Stimulated activated naive CD8-positive, alpha-beta T cell treated with anti-CD3 and anti-CD28 coated beads, Interleukin-15, Interleukin-2, amounts not matched to agents 100 ng/mL and 50 ng/mL, for 24 hours (primary cell): ENCODE data around the gene RHBDD3.
A peak's percentile ranks its signal among the peaks of the same experiment; 100 is the strongest.

Experiments
- H3K27ac Mint-ChIP-seq: one replicate; pipeline ENCODE4 v1.8.0; 2021; ENCODE audit warnings: mild to moderate bottlenecking, mixed read lengths
- H3K27me3 Mint-ChIP-seq: one replicate; pipeline ENCODE4 v1.8.0; 2021; ENCODE audit warnings: mixed read lengths
- H3K36me3 Mint-ChIP-seq: one replicate; pipeline ENCODE4 v1.8.0; 2021; ENCODE audit warnings: low read depth, mixed read lengths
- H3K4me1 Mint-ChIP-seq: one replicate; pipeline ENCODE4 v1.8.0; 2021; ENCODE audit warnings: low read depth, mixed read lengths
- H3K4me3 Mint-ChIP-seq: one replicate; pipeline ENCODE4 v1.8.0; 2021; ENCODE audit warnings: mild to moderate bottlenecking, mixed read lengths
- H3K9me3 Mint-ChIP-seq: one replicate; pipeline ENCODE4 v1.8.0; 2021; ENCODE audit warnings: mixed read lengths

RHBDD3 gene

DNA sequence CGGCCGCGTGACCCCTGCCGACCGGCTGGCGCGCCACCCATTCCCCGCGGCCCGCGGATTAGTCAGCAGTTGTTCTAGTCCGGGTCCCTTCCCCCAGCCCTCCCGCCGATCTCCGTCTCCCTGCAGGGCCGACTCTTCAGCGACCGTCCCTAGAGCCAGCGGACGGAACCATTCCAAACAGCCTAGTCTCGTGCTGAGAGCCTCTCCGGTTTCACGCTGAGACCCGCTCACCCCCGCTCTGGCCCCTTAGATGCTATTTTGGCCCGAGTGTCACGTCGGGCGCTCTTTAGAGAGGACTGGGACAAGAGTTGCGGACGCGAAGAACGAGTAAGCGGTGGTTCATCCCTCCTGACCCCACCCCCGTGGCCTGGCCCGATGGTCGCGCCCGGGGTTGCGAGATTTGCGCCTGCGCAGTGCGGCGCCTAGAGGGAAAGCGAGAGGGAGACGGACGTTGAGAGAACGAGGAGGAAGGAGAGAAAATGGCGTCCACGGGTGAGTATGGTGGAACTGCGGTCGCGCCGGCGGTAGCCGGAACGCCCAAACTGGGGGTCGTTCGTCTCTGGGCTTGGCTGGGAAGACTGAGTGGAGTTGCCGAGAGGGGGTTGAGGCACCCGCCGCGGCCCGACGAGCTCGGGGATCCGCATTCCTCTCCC is at the start of gene RHBDD3, which contains the start of gene EWSR1:
RHBDD3 (minus strand) TSS at position 124 of the 653 bp plus-strand sequence. CDS start 2,355 bp downstream, outside the sequence.
EWSR1 (plus strand) TSS at position 411 of the 653 bp plus-strand sequence; CDS start at position 480, 69 bp downstream.
- H3K36me3 Mint-ChIP-seq, result peaks cover 62% of the 10 kb centered on the region

DNA sequence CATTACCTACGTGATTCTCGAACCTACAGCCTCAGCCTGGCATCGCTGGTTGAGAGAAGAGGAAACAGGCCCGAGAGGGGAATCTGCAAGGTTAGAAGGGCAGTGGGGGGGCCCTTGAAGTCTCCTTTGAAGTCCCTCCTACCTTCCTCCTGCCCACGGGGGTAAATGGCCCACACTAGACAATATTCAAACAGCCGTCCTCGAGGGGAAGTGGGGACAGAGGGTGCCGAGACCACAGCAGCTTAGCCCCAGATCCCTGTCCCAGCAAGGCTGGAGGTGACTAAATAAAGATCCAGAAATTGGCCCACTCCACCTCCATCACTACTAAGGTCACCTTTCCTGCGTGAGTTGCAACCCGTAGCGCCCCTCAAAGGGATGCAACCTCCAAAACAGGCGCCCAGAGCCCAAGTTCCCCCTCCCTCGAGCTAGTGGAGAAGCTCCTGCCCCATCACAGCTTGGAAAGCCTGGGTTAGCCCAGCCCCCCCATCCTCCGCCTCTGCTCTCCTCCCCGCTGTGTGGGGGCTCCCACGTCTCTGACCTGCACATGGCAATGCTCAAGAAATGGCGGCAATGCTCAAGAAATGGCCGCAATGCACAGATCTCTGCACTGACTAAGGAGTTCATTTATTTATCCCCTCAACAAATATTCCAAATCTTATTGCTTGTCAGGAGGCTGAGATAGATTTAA is 48.5 kb upstream of the RHBDD3 start:
- Mint-ChIP-seq H3K27ac (no peak overlapping the region), H3K4me1 (peaks cover 23% of the 10 kb centered on the region), H3K27me3 (peaks cover 43% of the 10 kb centered on the region), H3K9me3 (no peaks in the 10 kb centered on the region), H3K36me3 (no peaks in the 10 kb centered on the region), H3K4me3 (no peak overlapping the region)

More for the DNA sequence above, at the start of gene RHBDD3, which contains the start of gene EWSR1:
- H3K9me3 Mint-ChIP-seq, result no peaks in the 10 kb centered on the region
- peak within 1 kb of the TSS; percentile 97 for H3K4me3 Mint-ChIP-seq
- H3K4me1 Mint-ChIP-seq, result peaks cover 52% of the 10 kb centered on the region
- H3K27me3 Mint-ChIP-seq, result peaks cover 3% of the 10 kb centered on the region
- peak within 1 kb of the TSS; percentile 100 for H3K27ac Mint-ChIP-seq

DNA sequence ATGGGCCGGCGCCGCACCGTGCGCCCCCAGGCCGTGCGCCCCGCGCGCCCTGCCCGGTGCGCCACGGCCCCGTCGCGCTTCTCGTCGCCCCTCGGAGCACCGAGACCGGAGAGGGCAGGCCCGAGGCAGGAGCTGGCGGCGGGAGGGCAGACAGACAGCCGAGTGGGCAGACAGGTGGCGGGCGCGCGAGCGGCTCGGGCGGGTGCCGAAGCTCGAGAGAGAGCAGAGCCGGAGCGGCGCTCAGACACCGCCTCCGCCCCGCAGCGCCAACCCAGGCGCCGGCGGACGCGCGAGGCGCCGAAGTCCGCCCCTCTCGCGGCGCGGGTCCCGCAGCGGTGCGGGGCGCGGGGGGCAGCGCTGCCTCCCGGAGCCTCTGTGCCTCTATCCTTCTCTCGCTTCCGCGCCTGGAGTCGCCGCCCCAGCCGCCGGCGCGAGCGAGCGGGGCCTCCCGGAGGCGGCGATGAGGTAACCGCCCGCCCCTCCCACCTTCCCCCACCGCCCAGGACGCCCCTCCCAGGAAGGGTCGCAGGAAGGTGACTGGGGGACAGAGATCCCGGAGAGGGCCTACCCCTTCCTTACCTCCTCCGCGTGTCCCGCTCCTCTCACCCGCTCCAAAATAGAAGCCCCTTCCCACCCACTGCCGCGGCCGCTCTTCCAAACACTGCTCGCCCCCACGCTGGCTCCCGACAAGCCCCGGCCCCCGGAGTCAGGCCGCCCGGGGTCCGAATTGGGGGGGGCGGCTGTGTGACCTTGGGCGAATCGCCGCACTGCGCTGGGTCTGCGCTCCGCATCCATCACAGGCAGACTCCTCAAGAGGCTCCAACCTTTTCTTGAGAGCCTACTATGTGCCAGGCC is 47.7 kb upstream of the RHBDD3 start, which contains the start of gene RASL10A:
RASL10A (minus strand) TSS at position 412 of the 855 bp plus-strand sequence. CDS start 451 bp downstream, outside the sequence.
- H3K27me3 Mint-ChIP-seq, result peaks cover 43% of the 10 kb centered on the region
- peak within 1 kb of the TSS; percentile 52 for H3K4me3 Mint-ChIP-seq
- H3K27ac Mint-ChIP-seq, result no peak within 1 kb of the TSS
- peaks cover 30% of the 10 kb centered on the region for H3K4me1 Mint-ChIP-seq
- H3K9me3 Mint-ChIP-seq, result no peaks in the 10 kb centered on the region
- no peaks in the 10 kb centered on the region for H3K36me3 Mint-ChIP-seq

DNA sequence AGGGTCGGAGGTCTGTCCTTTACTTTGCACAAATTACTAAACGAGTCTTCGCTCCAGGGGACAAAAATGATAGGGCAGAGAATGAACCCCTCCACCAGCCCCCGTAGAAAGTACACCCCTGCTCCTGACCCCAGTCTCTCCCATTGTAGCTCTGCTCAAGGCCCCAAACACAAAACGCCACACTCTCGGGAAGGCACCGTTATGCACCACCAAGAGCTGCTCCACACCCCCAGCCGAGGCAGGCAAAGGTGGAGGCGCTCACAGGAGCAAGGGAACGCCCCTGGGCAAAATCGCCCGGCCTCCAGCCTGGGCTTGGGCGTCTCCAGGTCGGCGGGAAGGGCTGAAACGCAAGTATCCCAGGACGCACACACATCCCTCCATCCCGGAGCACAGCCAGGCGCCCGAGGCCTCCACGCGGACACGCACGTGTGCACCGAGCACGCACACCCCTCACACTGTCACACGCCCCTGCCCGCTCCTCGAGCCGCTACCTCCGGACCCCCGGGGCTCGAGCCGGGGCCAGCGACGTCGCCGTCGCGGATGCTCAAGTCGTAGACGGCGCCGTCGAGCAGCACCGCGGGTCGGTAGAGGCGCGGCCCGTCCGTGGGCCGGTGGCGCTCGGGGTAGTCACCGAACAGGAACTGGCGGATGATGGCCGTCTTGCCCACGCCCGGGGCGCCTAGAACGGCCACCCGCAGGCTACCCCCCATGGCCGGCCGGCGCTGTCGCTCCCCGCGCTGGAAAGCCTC is 46.9 kb upstream of the RHBDD3 start:
- Mint-ChIP-seq H3K4me3 (peak overlapping the region; percentile 52), H3K27me3 (peaks cover 43% of the 10 kb centered on the region), H3K9me3 (no peaks in the 10 kb centered on the region), H3K27ac (no peak overlapping the region), H3K36me3 (no peaks in the 10 kb centered on the region), H3K4me1 (peaks cover 30% of the 10 kb centered on the region)

DNA sequence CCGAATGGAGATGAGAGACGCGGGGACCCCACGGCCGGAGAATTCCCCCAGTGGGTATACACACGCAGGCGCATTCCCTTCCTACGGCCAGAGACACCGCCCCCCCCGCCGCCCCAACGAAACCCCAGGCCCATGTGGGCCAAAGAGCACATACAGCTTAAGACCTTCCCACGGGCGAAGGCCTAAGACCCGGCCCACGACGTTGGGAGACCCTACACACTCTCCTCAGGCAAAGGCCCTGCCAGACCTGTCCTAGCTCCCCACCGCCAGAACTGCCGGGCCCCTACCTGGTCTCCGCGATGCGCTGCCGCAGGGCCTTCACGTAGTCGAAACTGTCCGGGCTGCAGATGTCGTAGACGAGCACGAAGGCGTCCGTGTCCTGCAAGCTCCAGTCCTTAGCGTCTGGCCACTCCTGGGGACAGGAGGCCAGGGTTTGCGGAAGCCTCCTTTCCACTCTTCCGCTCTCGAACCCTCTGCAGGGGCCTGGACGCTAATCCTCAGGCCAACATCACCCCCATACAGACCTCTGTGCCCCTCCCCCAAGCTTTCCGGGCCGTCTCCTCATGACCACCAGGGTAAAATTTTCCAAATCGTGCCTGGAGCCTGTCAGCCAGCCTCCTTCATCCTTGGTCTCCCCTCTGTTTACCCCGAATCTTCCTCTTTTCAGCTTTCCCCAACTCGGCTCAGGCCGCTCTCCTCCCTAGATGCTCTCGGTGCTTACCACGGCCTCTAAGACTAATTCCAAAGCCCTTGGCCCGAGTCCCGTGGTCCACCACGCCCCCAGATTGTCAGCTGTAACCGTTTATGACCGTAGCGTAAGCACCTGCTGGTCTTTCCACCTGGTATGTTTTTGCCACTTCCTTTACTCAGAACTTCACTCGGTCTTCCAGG is 46.0 kb upstream of the RHBDD3 start:
- H3K27ac Mint-ChIP-seq, result no peak overlapping the region

DNA sequence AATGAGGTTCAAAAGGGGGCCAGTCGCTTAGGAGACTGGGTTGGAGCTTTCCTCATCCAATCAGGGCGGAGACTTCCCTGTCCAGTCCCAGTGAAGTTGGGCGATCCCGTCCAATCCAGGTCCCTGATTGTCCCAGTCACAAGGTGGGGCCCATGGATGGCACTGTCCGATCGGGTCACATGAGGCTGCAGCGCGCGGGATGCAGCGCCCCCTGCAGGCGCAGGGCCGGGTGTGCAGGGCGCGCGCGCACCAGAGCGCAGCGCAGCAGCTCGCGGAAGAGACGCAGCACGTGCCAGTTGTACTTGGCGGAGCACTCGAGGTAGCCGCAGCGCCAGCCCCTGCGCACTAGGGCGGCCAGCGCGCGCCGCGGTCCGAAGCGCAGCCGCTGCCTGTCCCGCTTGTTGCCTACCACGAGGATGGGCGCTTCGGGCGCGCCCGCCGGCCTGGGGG is 45.4 kb upstream of the RHBDD3 start:
- H3K9me3 Mint-ChIP-seq, result no peaks in the 10 kb centered on the region
- H3K4me1 Mint-ChIP-seq, result peaks cover 35% of the 10 kb centered on the region
- H3K27ac Mint-ChIP-seq, result no peak overlapping the region
- H3K36me3 Mint-ChIP-seq, result no peaks in the 10 kb centered on the region
- H3K4me3 Mint-ChIP-seq, result no peak overlapping the region
- peaks cover 43% of the 10 kb centered on the region for H3K27me3 Mint-ChIP-seq

More for the DNA sequence above, 46.0 kb upstream of the RHBDD3 start:
- peak overlapping the region; percentile 52 for H3K4me3 Mint-ChIP-seq
- H3K36me3 Mint-ChIP-seq, result no peaks in the 10 kb centered on the region
- peaks cover 32% of the 10 kb centered on the region for H3K4me1 Mint-ChIP-seq
- no peaks in the 10 kb centered on the region for H3K9me3 Mint-ChIP-seq
- peaks cover 43% of the 10 kb centered on the region for H3K27me3 Mint-ChIP-seq

DNA sequence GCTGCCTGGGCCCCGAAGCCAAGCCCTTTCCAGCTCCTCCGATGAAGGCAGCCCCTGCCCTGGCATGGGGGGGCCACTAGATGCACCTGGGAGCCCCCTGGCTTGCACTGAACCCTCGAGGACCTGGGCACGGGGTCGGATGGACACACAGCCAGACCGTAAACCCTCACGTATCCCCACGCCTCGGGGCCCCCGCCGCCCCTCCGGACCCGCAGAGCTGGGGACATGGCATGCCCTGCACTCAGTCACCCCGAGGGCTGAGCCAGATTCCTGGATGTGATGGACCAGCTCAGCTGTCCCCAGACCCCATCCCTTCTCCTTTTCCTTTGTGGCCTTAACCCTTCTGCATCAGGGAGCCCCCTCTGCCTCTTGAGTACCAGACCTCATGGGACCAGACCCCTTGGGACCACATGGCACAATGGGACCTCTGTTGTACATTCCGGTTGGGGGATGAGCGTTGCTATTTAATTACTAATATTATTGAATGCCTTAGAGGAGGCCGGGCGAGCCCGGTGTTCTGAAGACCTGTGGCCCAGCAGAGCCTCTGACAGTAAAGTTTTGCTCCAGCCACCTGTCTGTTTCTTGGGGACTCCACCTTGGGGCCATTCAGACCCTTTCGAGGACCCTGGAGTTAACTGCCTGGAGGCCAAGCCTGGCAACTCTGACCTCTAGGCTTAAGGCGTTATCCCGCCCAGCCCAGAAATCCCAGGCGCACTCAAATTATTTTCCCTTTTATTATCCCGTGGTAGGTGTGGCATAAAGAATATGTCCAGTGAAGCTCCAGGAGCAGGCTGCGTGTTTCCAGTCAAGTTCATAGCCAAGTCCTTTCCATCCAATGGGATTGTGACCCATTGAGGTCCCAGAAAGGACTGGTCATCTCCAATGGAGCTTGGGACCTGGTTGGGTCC is 44.7 kb upstream of the RHBDD3 start:
- Mint-ChIP-seq H3K27ac (no peak overlapping the region), H3K36me3 (no peaks in the 10 kb centered on the region), H3K9me3 (no peaks in the 10 kb centered on the region), H3K27me3 (peaks cover 46% of the 10 kb centered on the region), H3K4me3 (no peak overlapping the region), H3K4me1 (peaks cover 36% of the 10 kb centered on the region)

DNA sequence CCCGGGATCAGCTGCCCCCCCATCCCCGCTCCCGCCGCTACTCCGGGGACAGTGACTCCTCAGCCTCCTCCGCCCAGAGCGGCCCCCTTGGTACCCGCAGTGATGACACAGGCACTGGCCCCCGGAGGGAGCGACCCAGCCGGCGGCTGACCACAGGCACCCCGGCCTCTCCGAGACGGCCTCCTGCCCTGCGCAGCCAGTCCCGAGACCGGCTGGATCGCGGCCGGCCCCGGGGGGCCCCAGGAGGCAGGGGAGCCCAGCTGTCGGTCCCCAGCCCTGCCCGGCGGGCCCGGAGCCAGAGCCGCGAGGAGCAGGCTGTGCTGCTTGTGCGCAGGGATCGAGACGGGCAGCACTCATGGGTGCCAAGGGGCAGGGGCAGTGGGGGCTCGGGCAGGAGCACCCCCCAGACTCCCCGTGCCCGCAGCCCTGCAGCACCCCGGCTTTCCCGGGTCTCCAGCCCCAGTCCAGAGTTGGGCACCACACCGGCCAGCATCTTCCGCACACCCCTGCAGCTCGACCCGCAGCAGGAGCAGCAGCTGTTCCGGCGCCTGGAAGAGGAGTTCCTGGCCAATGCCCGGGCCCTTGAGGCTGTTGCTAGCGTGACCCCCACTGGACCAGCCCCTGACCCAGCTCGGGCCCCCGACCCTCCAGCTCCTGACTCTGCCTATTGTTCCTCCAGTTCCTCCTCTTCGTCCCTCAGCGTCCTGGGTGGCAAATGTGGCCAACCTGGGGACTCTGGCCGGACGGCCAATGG is 43.9 kb upstream of the RHBDD3 start:
- H3K27me3 Mint-ChIP-seq, result peaks cover 42% of the 10 kb centered on the region
- H3K4me1 Mint-ChIP-seq, result peaks cover 38% of the 10 kb centered on the region
- H3K9me3 Mint-ChIP-seq, result no peaks in the 10 kb centered on the region
- H3K4me3 Mint-ChIP-seq, result no peak overlapping the region
- no peak overlapping the region for H3K27ac Mint-ChIP-seq
- H3K36me3 Mint-ChIP-seq, result no peaks in the 10 kb centered on the region

DNA sequence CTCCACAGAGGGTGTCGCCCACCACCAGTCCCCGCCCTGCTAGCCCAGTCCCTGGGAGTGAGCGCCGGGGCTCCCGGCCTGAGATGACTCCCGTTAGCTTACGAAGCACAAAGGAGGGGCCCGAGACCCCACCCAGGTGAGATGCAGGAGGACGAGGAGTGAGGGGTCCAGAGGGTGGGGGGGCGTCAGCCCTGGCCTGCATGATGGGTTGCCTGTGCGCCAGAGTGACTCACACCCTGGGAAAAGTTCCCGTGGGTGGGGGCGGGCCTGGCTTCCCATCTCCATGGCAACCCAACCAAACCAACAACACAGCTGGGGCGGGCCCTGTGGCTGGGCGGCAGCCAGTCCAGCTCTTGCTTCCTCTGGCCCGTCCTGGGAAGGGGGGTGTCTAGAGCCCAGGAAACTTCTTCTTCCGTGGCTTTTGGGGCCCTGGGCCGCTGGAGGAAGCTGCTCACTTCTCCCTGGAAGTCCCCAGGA is 43.1 kb upstream of the RHBDD3 start:
- Mint-ChIP-seq H3K27ac (no peak overlapping the region), H3K27me3 (peaks cover 37% of the 10 kb centered on the region), H3K4me3 (no peak overlapping the region), H3K36me3 (no peaks in the 10 kb centered on the region), H3K9me3 (no peaks in the 10 kb centered on the region), H3K4me1 (peaks cover 44% of the 10 kb centered on the region)

DNA sequence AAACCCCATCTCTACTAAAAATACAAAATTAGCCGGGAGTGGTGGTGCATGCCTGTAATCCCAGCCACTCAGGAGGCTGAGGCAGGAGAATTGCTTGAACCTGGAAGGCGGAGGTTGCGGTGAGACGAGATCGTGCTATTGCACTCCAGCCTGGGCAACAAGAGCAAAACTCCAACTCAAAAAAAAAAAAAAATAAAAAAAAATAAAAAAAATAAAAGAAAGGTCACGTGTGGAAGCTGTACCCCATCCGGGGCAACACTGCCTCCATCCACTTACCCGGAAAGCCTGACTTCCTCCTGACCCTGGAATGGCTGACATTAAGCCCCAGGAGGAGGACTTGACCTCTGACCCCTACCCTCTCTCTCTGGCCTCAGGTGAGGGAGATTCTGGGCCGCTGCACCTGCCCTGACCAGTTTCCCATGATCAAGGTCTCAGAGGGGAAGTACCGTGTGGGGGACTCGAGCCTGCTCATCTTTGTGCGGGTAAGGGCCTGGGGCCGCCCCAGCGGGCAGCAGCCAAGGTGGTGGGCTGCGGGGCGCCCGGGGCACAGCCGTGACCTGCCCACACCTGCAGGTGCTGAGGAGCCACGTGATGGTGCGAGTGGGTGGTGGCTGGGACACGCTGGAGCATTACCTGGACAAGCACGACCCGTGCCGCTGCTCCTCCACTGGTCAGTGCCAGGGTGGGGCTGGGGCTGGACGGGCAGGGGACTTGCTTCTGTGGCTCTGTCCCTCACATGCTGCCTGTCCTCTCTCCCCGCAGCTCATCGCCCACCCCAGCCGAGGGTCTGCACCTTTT is 42.5 kb upstream of the RHBDD3 start:
- H3K27ac Mint-ChIP-seq, result no peak overlapping the region
- H3K4me1 Mint-ChIP-seq, result peaks cover 46% of the 10 kb centered on the region
- H3K27me3 Mint-ChIP-seq, result peaks cover 42% of the 10 kb centered on the region
- no peaks in the 10 kb centered on the region for H3K36me3 Mint-ChIP-seq
- H3K9me3 Mint-ChIP-seq, result no peaks in the 10 kb centered on the region
- H3K4me3 Mint-ChIP-seq, result no peak overlapping the region

DNA sequence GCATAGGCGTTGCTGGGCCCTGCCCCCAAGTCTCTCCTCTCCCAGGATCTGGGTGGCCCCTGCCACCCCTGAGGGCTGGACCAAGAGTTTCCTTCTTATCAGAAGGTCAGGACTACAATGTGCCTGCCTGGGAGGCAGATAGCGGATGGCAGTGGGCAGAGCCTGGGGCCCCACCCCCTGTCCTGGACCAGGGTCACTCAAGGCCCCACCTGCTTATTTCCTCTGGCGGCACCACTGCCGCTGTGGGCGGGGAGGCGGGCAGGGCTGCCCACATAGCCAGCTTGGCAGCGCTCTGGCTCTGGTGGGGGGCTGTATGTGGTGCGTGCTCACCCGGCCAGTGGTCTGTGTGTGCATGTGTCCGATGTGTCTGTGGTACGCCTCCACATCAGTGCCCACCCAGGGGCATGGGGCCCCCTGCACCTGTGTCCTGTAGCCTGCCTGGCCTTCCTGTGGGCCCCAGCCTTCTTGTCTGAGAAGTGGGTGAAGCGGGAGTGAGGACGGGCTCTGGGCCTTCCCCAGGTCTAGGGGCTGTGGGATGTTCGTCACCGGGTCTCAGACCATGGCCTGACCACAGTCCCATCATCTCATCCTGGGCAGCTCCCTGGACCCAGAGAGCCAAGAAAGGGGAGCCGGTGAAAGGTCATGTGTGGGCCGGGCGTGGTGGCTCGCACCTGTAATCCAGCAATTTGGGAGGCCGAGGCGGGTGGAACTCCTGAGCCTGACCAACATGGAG is 41.7 kb upstream of the RHBDD3 start:
- Mint-ChIP-seq H3K4me3 (no peak overlapping the region), H3K27ac (no peak overlapping the region), H3K27me3 (peaks cover 45% of the 10 kb centered on the region), H3K36me3 (no peaks in the 10 kb centered on the region), H3K9me3 (no peaks in the 10 kb centered on the region), H3K4me1 (peaks cover 43% of the 10 kb centered on the region)
